Mesendoderm (in vitro differentiated cells): ENCODE measurements around the gene RANBP10. TPM values are rescaled to one million over a fixed set of nuclear protein-coding genes. Genes with fewer than 3 reads are reported as not detected.

Experiments
- DNase-seq: peaks from one replicate; pipeline ENCODE4 v3.0.0; 2013
- H2AK5ac ChIP-seq: 2 replicates; pipeline ENCODE4 v1.6.1; 2013; ENCODE audit warnings: low read length, inconsistent platforms
- H2BK120ac ChIP-seq: 2 replicates; pipeline ENCODE4 v1.6.1; 2013; ENCODE audit warnings: low read depth, mild to moderate bottlenecking, low read length, moderate library complexity, mixed read lengths
- H2BK15ac ChIP-seq: replicated peaks from 2 replicates; pipeline ENCODE4 v1.6.1; 2013; ENCODE audit warnings: low read depth, mild to moderate bottlenecking, moderate library complexity
- H2BK5ac ChIP-seq: 2 replicates; pipeline ENCODE4 v1.6.1; 2013; ENCODE audit warnings: low read length, inconsistent platforms
- H3K18ac ChIP-seq: 2 replicates; pipeline ENCODE4 v1.6.1; 2013; ENCODE audit warnings: mild to moderate bottlenecking, low read length, mixed read lengths
- H3K23ac ChIP-seq: one replicate; pipeline ENCODE4 v1.6.1; 2013; ENCODE audit warnings: low read length
- H3K27ac ChIP-seq: 2 replicates; pipeline ENCODE4 v1.5.1; 2013; ENCODE audit warnings: low read depth, mild to moderate bottlenecking, inconsistent platforms, low read length, moderate library complexity
- H3K27me3 ChIP-seq: 2 replicates; pipeline ENCODE4 v1.6.1; 2013; ENCODE audit warnings: low read length, control low read depth, mild to moderate bottlenecking, inconsistent platforms; ENCODE audit not compliant: insufficient read depth, poor library complexity
- H3K36me3 ChIP-seq: 2 replicates; pipeline ENCODE4 v1.6.1; 2013; ENCODE audit warnings: low read length, inconsistent platforms; ENCODE audit not compliant: control insufficient read depth, insufficient read depth
- H3K4ac ChIP-seq: one replicate; pipeline ENCODE4 v1.6.1; 2013; ENCODE audit warnings: low read depth, mild to moderate bottlenecking, low read length, moderate library complexity
- H3K4me1 ChIP-seq: 2 replicates; pipeline ENCODE4 v1.6.1; 2013; ENCODE audit warnings: low read depth, low read length, inconsistent platforms; ENCODE audit not compliant: control insufficient read depth
- H3K4me2 ChIP-seq: 2 replicates; pipeline ENCODE4 v1.6.1; 2013; ENCODE audit warnings: low read length
- H3K4me3 ChIP-seq: 2 replicates; pipeline ENCODE4 v1.5.1; 2013; ENCODE audit warnings: mild to moderate bottlenecking, low read length
- H3K56ac ChIP-seq: one replicate; pipeline ENCODE4 v1.6.1; 2013; ENCODE audit warnings: low read length
- H3K79me1 ChIP-seq: 2 replicates; pipeline ENCODE4 v1.6.1; 2013; ENCODE audit warnings: low read length, inconsistent platforms
- H3K79me2 ChIP-seq: 2 replicates; pipeline ENCODE4 v1.6.1; 2013; ENCODE audit warnings: mild to moderate bottlenecking, low read length; ENCODE audit not compliant: control insufficient read depth, insufficient read depth
- H3K9ac ChIP-seq: 2 replicates; pipeline ENCODE4 v1.6.1; 2013; ENCODE audit warnings: low read length, inconsistent platforms
- H4K5ac ChIP-seq: one replicate; pipeline ENCODE4 v1.6.1; 2013; ENCODE audit warnings: low read length
- H4K8ac ChIP-seq: one replicate; pipeline ENCODE4 v1.6.1; 2013; ENCODE audit warnings: low read depth, mild to moderate bottlenecking, control low read depth, low read length, moderate library complexity
- WGBS: extraction: QIAGEN DNeasy Blood & Tissue Kit; methylation state at CpG from one replicate; pipeline ENCODE4 v1.1.7; 2013; ENCODE audit warnings: low lambda C conversion rate, missing lambda C conversion rate; ENCODE audit not compliant: insufficient coverage; ENCODE audit errors: extremely low coverage; 5-methylcytosine and 5-hydroxymethylcytosine counted together
- small RNA-seq: library from polyadenylated mRNA; stranded (forward); fragments of <200 nt; extraction: miRNeasy Mini kit (QIAGEN cat#:217004); gene quantifications from one replicate; pipeline ENCODE3, GENCODE V24; 2013; ENCODE audit not compliant: insufficient read depth

The RANBP10 gene

DNA sequence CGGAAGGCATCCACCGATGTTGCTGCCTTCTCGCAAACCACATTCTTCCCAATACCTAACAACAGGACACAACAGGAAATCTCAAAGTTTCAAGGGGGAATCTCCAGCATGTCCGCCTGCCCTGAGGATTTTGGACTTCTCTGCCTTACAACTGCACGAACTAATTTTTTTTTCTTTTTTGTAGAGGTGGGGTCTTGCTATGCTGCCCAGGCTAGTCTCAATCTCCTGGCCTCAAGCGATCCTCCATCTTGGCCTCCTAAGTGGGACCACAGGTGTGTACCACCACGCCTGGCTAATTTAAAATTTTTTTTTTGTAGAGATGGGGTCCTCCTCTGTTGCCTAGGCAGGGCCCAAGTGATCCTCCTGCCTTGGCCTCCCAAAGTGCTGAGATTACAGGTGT is 130.4 kb downstream of the RANBP10 start:
- H3K27me3 ChIP-seq: no peaks in the 10 kb centered on the region
- H4K5ac ChIP-seq: no peak overlapping the region
- H3K4ac ChIP-seq: no peak overlapping the region
- H3K18ac ChIP-seq: no peak overlapping the region
- no peak overlapping the region for H3K56ac ChIP-seq
- H4K8ac ChIP-seq: no peak overlapping the region
- no peak overlapping the region for H2BK15ac ChIP-seq
- H3K79me2 ChIP-seq: no peaks in the 10 kb centered on the region
- H3K9ac ChIP-seq: no peak overlapping the region
- H3K4me3 ChIP-seq: no peak overlapping the region
- H3K36me3 ChIP-seq: no peaks in the 10 kb centered on the region
- no peak overlapping the region for H2BK5ac ChIP-seq
- H2AK5ac ChIP-seq: no peak overlapping the region
- no CpG with 5 or more reads among the region's 7 CpGs for WGBS
- no peaks in the 10 kb centered on the region for H3K79me1 ChIP-seq
- no peak overlapping the region for H3K27ac ChIP-seq
- no peak overlapping the region for H3K23ac ChIP-seq
- no peaks in the 10 kb centered on the region for H3K4me1 ChIP-seq
- DNase-seq: no peak
- H3K4me2 ChIP-seq: no peak overlapping the region
- no peak overlapping the region for H2BK120ac ChIP-seq

DNA sequence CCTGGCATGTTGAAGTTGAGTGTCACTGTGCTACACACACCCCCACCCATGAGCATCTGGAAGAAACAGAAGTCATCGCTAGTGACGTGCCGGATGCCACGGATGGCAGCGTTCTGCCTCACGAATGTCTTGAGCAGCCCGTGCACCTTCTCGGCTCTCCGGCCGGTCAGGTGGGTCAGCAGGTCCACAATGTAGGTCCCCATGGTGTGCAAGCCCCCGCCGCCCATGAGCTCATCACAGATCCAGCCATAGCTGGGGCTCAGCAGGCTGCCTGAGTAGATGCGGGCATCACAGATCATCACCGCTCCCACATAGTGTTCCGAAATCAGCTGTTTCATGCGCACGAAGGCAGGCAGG is 130.8 kb downstream of the RANBP10 start:
- Histone ChIP-seq H2AK5ac (no peak overlapping the region), H3K79me1 (no peaks in the 10 kb centered on the region), H3K9ac (no peak overlapping the region), H3K4me3 (no peak overlapping the region), H3K23ac (no peak overlapping the region), H3K27me3 (no peaks in the 10 kb centered on the region), H2BK120ac (no peak overlapping the region), H3K79me2 (no peaks in the 10 kb centered on the region), H3K27ac (no peak overlapping the region), H4K5ac (no peak overlapping the region), H2BK5ac (no peak overlapping the region), H3K36me3 (no peaks in the 10 kb centered on the region), H3K4me1 (no peaks in the 10 kb centered on the region), H3K4me2 (no peak overlapping the region), H3K4ac (no peak overlapping the region), H3K18ac (no peak overlapping the region), H3K56ac (no peak overlapping the region), H2BK15ac (no peak overlapping the region), H4K8ac (no peak overlapping the region)
- no CpG with 5 or more reads among the region's 17 CpGs for WGBS
- DNase-seq: no peak

DNA sequence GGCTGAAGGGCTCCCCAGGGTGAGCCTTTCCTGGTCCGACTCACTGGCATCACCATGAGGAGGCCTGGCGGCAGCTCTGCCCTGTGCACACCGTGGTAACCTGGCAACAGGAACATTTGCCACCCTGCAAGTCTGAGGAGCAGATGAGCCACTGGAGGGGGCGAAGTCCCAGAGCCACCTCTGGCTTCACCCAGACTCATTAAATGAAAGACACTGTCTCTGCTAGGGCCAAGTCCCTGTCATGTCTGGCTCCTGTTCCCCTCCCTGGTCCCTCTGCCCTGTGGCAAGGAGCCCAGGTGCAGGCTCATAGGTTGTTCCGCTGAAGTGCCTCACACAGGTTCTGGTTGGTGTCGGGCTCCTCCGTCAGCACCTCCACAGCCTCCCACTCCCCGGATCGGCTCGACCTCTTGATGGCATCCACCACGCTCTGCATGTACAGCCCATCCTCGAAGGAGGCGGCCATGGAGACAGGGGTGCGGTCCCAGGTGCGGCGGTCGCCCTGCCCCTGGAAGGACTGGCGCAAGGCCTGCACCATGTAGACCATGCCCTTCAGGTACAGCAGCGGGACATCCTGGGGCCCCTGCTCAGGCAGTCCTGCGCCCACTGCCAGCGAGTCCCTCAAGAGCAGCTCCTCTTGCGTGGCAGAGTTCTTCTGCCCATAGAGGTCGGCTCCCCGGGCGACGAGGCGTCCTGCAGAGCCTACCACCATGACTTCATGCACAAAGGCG is 131.3 kb downstream of the RANBP10 start:
- no CpG with 5 or more reads among the region's 28 CpGs for WGBS
- no peak overlapping the region for H3K18ac ChIP-seq

DNA sequence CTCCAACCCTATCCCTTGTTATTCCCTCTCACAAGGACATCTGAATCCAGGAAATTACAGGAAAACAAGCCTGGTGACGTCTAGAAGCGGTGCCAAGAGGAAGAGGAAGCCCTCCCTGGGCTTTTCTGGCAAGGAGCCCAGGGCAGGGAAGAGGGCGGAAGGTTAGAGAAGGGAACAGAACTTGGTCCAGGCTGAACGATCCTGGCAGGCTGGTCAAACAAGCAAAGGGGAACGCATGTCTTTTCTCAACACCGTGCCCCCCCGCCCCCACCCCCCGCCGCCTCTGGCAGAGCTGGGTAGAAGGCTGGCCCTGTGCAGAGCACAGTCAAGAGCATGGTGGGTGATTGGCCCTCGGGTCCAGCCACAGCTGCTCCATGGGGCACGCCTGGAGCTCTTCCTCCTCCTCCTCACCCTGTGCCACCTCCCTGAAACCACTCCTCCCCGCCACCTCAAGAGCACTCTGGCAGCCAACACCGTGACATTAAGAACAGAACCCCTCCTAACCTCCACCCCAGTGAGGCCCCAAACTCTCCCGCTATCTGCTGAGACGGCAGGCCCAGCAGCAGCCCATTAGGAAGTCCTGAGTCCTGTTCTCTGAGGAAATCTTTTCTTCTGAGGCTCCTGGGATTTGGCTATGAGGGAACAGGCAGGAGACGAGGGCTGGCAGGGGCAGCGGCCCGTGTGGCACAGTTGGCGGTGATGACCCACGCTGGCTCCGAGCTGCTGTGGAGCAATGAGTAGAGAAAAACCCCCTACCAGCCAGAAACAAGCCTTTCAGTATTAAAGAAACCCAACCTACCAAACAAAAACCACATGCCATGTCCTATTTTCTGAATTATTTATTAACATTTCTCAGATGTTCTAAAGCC is 132.4 kb downstream of the RANBP10 start:
- no peak overlapping the region for H3K9ac ChIP-seq
- no peak overlapping the region for H2AK5ac ChIP-seq
- no peak overlapping the region for H3K23ac ChIP-seq
- no peaks in the 10 kb centered on the region for H3K27me3 ChIP-seq
- no peak for DNase-seq
- H3K79me1 ChIP-seq: no peaks in the 10 kb centered on the region
- H3K4me1 ChIP-seq: no peaks in the 10 kb centered on the region
- H3K56ac ChIP-seq: no peak overlapping the region
- H3K4me3 ChIP-seq: no peak overlapping the region
- H3K79me2 ChIP-seq: no peaks in the 10 kb centered on the region
- H3K4ac ChIP-seq: no peak overlapping the region
- H3K27ac ChIP-seq: no peak overlapping the region
- no peak overlapping the region for H4K5ac ChIP-seq
- no peak overlapping the region for H4K8ac ChIP-seq
- H2BK15ac ChIP-seq: no peak overlapping the region
- WGBS: no CpG with 5 or more reads among the region's 21 CpGs
- H2BK120ac ChIP-seq: no peak overlapping the region
- H3K36me3 ChIP-seq: no peaks in the 10 kb centered on the region
- H3K18ac ChIP-seq: no peak overlapping the region
- H3K4me2 ChIP-seq: no peak overlapping the region
- no peak overlapping the region for H2BK5ac ChIP-seq

More for the DNA sequence above, 131.3 kb downstream of the RANBP10 start:
- Histone ChIP-seq H3K9ac (no peak overlapping the region), H3K4me3 (no peak overlapping the region), H3K23ac (no peak overlapping the region), H2BK15ac (no peak overlapping the region), H2AK5ac (no peak overlapping the region), H3K27ac (no peak overlapping the region), H3K56ac (no peak overlapping the region), H2BK5ac (no peak overlapping the region), H3K79me2 (no peaks in the 10 kb centered on the region), H3K27me3 (no peaks in the 10 kb centered on the region), H3K4ac (no peak overlapping the region), H3K36me3 (no peaks in the 10 kb centered on the region), H4K5ac (no peak overlapping the region), H3K79me1 (no peaks in the 10 kb centered on the region), H3K4me2 (no peak overlapping the region), H2BK120ac (no peak overlapping the region), H3K4me1 (no peaks in the 10 kb centered on the region), H4K8ac (no peak overlapping the region)
- no peak for DNase-seq

Small RNAs within 50 kb of the gene (small RNA-seq; reads per million reads assigned to genes)
- not detected for gene AC040162.2
